Mesenteric fat pad (tissue), 1 donor: ENCODE measurements around the gene JADE3. TPM values are rescaled to one million over a fixed set of nuclear protein-coding genes. Genes with fewer than 3 reads are reported as not detected.

ENCODE experiments used
- DNase-seq: peaks from one replicate; pipeline ENCODE4 v3.0.0-alpha.2; 2020; ENCODE audit warnings: low spot score
- long read RNA-seq: library from polyadenylated mRNA; unstranded; transcript quantifications from one replicate; pipeline ENCODE4 v2.0.0, GENCODE V29; 2020
- total RNA-seq: library from RNA; stranded (reverse); fragmentation: NEBNext Ultra II Directional; extraction: Animal tissue kit (Norgen Biotek cat#: 25700); gene quantifications from one replicate; pipeline ENCODE4 v1.2.1, GENCODE V29; 2021
- donor health status: DM: yes; HTN: yes; CAD: no.

JADE3 gene
- 7.2 TPM for total RNA-seq
- long read RNA-seq, result 0 reads

DNA sequence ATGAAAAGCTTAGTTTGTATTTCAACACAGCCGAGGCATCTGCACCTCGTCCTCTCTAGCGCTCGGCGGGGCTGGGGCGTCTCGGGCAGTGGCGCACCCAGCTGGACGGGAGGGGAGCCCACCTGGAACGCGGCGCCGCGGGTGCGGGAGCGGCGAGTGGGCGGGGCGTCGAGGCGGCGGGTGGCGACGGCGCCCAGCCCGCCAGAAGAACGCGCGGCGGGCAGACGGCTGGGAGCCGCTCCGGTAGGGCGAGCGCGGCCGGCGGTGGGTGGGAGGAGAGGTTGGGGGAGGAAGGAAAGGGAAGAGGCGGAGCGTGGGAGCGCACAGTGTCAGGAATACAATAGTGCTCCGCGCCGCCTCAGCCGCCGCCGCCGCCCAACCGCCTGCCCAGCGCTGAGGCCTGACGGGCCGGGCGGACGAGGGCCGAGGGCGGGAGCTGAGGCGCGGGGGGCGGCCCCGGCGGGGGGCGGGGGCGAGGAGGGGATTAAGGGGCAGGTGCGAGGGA lies at the start of gene JADE3:
TSS of gene JADE3 (plus strand) at position 324 of the 505 bp plus-strand sequence. CDS start 72,474 bp downstream, outside the sequence.
- DNase-seq, result no peak

GRCh38 chrX:46863072-46863471 lies 49.1 kb upstream of the JADE3 start:
- DNase-seq, result no peak

DNA sequence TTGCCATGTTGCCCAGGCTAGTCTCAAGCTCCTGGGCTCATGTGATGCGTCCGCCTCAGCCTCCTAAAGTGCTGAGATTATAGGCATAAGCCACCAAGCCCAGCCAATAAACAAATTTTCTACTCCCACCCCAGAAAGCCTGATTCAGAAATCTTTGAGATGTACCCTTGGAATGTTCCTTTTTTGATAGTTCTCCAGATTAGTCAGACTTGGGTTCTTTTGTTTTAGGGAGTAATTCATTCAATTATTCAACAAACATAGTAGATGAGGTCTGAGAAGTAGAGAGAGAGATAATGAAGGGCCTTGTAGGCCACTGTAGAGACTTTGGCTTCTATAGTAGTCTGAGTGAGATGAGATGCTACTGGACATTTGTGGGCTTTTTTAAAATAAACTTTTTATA lies 47.6 kb upstream of the JADE3 start:
- no peak for DNase-seq

DNA sequence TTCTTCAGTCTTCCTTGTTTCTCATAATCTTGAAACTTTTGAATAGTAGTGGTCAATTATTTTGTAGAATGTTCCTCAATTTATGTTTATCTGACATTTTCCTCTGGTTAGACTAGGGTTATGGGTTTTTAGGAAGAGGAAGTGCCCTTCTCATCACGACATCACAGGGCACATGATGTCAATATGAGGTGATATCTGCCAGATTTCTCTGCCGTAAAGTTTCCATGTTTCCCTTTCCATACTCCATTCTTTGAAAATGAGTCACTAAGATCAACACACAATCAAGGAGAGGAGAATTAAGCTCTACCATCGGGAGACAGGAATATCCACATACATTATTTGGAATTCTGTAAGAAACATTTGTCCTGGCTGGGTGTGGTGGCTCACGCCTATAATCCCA lies 46.9 kb upstream of the JADE3 start:
- DNase-seq, result no peak

- no peak for DNase-seq
Measured at GRCh38 chrX:46866726-46867125, 45.5 kb upstream of the JADE3 start.

GRCh38 chrX:46873746-46874145 lies 38.5 kb upstream of the JADE3 start:
- no peak for DNase-seq

DNA sequence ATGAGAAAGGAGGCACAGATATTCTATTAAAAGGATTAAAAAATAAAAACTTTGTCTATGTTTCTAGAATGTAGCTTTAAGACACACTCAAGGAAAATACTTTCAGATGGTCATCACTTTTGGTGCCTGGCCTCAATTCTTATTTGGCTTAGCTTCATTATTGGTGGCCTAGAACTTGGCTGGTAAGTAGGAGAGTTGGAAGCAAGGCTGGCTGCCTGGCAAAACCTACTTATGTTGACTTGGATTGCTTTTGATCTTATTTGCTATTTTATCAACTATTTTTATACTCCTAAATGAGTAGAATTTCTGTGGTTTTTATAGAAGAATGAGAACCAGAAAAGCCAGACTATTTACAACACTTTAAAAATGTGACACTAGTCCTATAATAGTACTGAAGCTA lies 35.3 kb upstream of the JADE3 start:
- DNase-seq, result no peak

GRCh38 chrX:46882266-46882665 lies 30.0 kb upstream of the JADE3 start:
- DNase-seq, result no peak

GRCh38 chrX:46884799-46885198 lies 27.4 kb upstream of the JADE3 start:
- no peak for DNase-seq

DNA sequence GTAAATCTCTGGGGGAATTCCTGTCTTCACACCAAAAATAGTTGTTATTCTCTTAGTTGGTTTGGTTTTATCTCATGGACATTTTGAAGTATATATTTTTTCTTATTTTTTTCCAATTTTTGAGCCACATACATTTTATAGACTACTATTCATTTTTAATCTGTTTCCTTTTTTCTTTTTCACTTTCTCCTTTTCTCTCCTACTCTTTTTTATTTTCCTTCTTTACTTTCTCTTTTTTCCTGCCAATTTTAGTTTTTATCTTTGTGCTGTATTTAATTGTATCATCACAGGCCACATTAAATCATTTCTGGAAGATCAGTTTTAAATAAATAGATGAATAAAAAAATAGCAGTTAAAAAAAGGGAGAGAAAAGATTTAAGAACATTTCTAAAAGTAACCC lies 14.0 kb upstream of the JADE3 start:
- no peak for DNase-seq

- DNase-seq, result no peak
Measured at GRCh38 chrX:46903458-46904242, 8.6 kb upstream of the JADE3 start.

GRCh38 chrX:46904626-46905025 lies 7.6 kb upstream of the JADE3 start:
- DNase-seq, result no peak

GRCh38 chrX:46910415-46910814 lies 1.8 kb upstream of the JADE3 start:
- no peak for DNase-seq

GRCh38 chrX:46912603-46913491 lies 626 bp downstream of the JADE3 start:
- no peak for DNase-seq

DNA sequence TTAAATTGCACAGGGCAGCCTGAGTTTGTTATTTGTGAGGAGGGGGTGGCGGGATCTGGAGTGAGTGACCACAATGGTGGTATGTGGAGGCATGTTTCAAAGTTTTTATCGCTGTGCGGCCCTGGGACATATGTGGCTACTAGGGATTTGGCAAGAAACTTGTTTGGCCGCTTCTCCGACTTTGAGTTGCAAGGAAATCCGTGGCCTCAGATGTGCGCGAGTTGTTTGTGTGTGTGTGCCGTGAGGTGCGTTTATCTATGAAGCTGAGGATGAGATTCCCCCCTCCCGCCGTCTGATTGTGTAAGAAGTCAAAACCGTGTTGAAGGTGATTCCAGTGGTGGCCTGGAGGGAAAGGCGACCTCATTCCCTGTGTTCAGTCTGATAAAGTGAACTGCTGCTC lies 1.4 kb downstream of the JADE3 start:
- DNase-seq, result no peak

GRCh38 chrX:46916273-46916672 lies 4.1 kb downstream of the JADE3 start:
- no peak for DNase-seq

DNA sequence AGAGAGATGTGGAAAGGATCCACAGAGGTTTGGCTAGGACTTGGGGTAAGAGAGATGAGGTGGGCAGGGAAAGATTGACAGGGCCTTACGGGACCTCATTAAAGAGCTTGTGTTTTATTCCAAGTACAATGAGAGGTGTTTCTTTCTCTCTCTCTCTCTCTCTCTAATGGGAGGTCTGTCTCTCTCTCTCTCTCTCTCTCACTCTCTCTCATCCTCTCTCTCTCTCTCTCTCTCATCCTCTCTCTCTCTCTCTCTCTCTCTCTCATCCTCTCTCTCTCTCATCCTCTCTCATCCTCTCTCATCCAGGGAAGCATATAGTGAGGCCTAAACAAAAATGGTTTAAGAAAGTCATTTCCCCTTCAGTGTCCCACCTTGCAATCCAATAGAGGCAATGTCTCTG lies 5.4 kb downstream of the JADE3 start:
- DNase-seq, result no peak

- no peak for DNase-seq
Measured at GRCh38 chrX:46918434-46918833, 6.2 kb downstream of the JADE3 start.

DNA sequence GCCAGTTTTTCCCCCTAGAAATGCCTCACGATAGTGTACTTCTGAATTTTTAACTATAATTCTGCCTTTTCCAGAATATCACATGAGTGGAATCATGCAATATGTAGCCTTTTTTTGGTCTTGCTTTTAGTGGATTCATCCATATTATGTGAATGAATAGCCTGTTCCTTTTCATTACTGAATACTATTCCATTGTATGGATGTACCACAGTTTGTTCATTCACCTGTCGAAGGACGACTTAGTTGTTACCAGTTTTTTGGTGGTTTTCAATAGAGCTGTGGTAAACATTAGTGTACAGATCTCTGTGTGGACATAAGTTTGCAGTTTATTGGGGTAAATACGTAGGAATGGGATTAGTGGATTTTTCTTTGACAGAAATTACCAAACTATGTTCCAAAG lies 8.0 kb downstream of the JADE3 start:
- no peak for DNase-seq

GRCh38 chrX:46922611-46923010 lies 10.4 kb downstream of the JADE3 start:
- no peak for DNase-seq

DNA sequence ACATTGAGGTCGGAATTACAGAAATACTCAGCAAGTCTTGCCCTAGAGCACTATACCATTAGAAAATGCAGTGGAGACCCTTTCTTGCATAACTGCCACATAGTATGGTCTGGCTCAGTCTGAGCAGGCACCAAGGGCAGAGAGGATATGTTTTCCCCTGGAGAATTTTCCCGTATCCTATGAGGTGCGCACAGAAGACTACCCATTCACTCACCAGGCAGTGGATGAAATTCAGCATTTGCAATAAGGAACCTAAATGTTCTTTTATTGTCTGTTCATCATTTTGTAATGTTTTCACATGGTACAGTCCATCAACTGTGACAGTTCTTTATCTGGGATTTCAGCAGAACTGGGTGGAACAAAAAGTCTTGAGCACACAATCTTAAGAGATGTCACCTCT lies 15.5 kb downstream of the JADE3 start:
- DNase-seq, result no peak
